ENCODE data around the gene RND2.
"Not testable (repeated sequence)": the region's sequence is repeated elsewhere in the genome, so short reads cannot be mapped to it uniquely, and the experiment has no call there.

The RND2 gene

GRCh38 chr17:42982266-42982665 is 42.8 kb upstream of the RND2 start:
- DNase-seq (ENCODE audit: low read depth), result no peak
- H3K4me3 ChIP-seq (ENCODE audit: low read depth, low read length), result no peak overlapping the region; the same call in 1 of the 2 replicates
- TF ChIP-seq, protein P1, sequence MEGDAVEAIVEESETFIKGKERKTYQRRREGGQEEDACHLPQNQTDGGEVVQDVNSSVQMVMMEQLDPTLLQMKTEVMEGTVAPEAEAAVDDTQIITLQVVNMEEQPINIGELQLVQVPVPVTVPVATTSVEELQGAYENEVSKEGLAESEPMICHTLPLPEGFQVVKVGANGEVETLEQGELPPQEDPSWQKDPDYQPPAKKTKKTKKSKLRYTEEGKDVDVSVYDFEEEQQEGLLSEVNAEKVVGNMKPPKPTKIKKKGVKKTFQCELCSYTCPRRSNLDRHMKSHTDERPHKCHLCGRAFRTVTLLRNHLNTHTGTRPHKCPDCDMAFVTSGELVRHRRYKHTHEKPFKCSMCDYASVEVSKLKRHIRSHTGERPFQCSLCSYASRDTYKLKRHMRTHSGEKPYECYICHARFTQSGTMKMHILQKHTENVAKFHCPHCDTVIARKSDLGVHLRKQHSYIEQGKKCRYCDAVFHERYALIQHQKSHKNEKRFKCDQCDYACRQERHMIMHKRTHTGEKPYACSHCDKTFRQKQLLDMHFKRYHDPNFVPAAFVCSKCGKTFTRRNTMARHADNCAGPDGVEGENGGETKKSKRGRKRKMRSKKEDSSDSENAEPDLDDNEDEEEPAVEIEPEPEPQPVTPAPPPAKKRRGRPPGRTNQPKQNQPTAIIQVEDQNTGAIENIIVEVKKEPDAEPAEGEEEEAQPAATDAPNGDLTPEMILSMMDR (IDR thresholded peaks at IDR 0.05; ENCODE audit: low read depth, low read length, missing control alignments), result no peak

GRCh38 chr17:42985225-42985624 is 39.8 kb upstream of the RND2 start:
- peak; percentile 80 for DNase-seq (ENCODE audit: low read depth)
- no peak overlapping the region; the same call in 1 of the 2 replicates for H3K4me3 ChIP-seq (ENCODE audit: low read depth, low read length)
- TF ChIP-seq, protein P1 (IDR thresholded peaks at IDR 0.05; ENCODE audit: low read depth, low read length, missing control alignments), result no peak

DNA sequence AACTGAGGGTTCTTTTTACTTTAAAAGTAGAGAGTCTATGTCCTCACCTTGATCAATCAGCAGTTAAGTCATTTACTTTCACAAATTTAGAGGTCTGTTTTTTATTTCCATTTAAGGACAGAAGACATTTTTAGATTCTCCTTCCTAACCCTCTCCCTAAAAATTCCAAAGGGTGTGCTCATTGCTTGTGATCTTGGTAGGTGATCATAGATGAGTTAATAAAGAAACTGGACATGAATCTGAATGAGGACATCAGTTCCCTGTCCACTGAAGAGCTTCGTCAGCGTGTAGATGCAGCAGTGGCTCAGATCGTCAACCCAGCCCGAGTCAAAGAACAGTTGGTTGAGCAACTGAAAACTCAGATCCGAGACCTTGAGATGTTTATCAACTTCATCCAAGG is 35.9 kb upstream of the RND2 start:
- DNase-seq (ENCODE audit: low read depth), result no peak
- no peak overlapping the region for H3K4me3 ChIP-seq (ENCODE audit: low read depth, low read length)
- TF ChIP-seq, protein P1 (IDR thresholded peaks at IDR 0.05; ENCODE audit: low read depth, low read length, missing control alignments), result no peak

DNA sequence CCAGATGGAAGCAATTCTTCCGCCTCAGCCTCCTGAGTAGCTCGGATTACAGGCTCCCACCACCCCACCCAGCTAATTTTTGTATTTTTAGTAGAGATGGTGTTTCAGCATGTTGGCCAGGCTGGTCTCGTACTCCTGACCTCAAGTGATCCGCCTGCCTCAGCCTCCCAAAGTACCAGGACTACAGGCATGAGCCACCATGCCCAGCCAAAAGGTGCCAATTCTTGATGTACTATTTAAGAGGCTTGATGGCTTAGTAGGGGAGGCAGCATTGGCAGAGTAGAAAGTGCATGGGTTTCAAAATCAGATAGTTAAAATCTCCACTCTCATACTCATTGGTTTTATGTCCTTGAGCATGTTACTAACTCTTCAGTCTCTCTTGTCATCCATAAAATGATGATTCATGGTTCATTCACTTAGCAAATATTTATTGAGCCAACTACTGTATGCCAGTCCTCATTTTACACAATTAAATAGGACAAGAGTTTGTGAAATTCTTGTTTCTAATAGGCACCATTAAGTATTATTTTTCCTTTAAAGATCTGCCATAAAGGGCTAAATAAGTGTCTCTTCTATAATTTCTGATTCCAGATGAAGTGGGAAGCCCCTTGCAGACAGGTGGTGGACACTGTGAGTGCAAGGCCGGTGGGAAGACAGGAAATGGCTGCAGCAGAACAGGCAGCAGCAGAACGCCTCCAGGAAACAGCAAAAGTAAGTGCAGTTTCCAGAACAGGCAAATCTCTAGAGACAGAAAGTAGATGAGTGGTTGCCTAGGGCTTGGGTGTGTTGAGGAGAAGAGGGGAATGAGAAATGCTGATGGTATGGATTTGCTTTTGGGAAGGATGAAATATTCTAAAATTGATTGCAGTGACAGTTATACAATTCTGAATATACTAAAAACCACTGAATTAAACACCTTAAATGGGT is 35.0 kb upstream of the RND2 start:
- H3K4me3 ChIP-seq (ENCODE audit: low read depth, low read length), result no peak overlapping the region
- TF ChIP-seq, protein P1 (IDR thresholded peaks at IDR 0.05; ENCODE audit: low read depth, low read length, missing control alignments), result no peak
- DNase-seq (ENCODE audit: low read depth), result no peak

GRCh38 chr17:42991471-42991870 is 33.6 kb upstream of the RND2 start:
- TF ChIP-seq, protein P1 (IDR thresholded peaks at IDR 0.05; ENCODE audit: low read depth, low read length, missing control alignments), result no peak
- H3K4me3 ChIP-seq (ENCODE audit: low read depth, low read length), result no peak overlapping the region
- no peak for DNase-seq (ENCODE audit: low read depth)

GRCh38 chr17:42992872-42993271 is 32.2 kb upstream of the RND2 start:
- DNase-seq (ENCODE audit: low read depth), result no peak
- TF ChIP-seq, protein P1 (IDR thresholded peaks at IDR 0.05; ENCODE audit: low read depth, low read length, missing control alignments), result no peak
- no peak overlapping the region for H3K4me3 ChIP-seq (ENCODE audit: low read depth, low read length)

- DNase-seq (ENCODE audit: low read depth); H3K4me3 ChIP-seq (ENCODE audit: low read depth, low read length): not testable (repeated sequence)
Observed at GRCh38 chr17:42993913-42994312, 31.1 kb upstream of the RND2 start.
